Coronary artery (tissue), 2 donors: Measurements from ENCODE around the gene DIP2C.

Source experiments
- DNase-seq: peaks from one replicate; pipeline ENCODE4 v3.0.0-alpha.2; 2017; ENCODE audit warnings: low spot score
- H3K27ac ChIP-seq, 2 donors: fragments of 200-600 bp; sonication (generic); one replicate each; pipeline ENCODE4 v1.5.1; 2016 to 2019
- H3K4me3 ChIP-seq: fragments of 200-600 bp; sonication (generic); 2 replicates; pipeline ENCODE4 v1.5.1; 2016; ENCODE audit warnings: mild to moderate bottlenecking, moderate library complexity
- CTCF ChIP-seq: fragments of 200-600 bp; sonication (generic); IDR thresholded peaks from one replicate; pipeline ENCODE4 v1.5.1; 2019; ENCODE audit warnings: antibody characterized with exemption

DIP2C gene

GRCh38 chr10:488933-489215 is 200.6 kb downstream of the DIP2C start:
- Histone ChIP-seq H3K27ac (no peak overlapping the region), H3K4me3 (no peak overlapping the region)
- TF ChIP-seq CTCF, result no peak
- DNase-seq, result no peak

GRCh38 chr10:488081-488932 is 201.2 kb downstream of the DIP2C start:
- peak; percentile 58 for DNase-seq
- TF ChIP-seq CTCF, result no peak
- Histone ChIP-seq H3K27ac (no peak overlapping the region), H3K4me3 (no peak overlapping the region)

- peak; percentile 68 for DNase-seq
- TF ChIP-seq CTCF, result no peak
- Histone ChIP-seq H3K27ac (no peak overlapping the region), H3K4me3 (no peak overlapping the region)
These were observed 202.7 kb downstream of the DIP2C start for GRCh38 chr10:486666-487322.

GRCh38 chr10:486206-486605 is 203.3 kb downstream of the DIP2C start:
- Histone ChIP-seq H3K27ac (no peak overlapping the region), H3K4me3 (no peak overlapping the region)
- TF ChIP-seq CTCF, result no peak
- peak; percentile 49 for DNase-seq

GRCh38 chr10:485776-486175 is 203.7 kb downstream of the DIP2C start:
- Histone ChIP-seq H3K27ac (peak overlapping the region in 1 of 2 donors; percentile 75), H3K4me3 (no peak overlapping the region)
- TF ChIP-seq CTCF, result no peak
- peak; percentile 19 for DNase-seq

- DNase-seq, result peak; percentile 71
- TF ChIP-seq CTCF, result no peak
- peak overlapping the region; percentile 53 for H3K4me3 ChIP-seq
- H3K27ac ChIP-seq, result peak overlapping the region; percentile 15 to 75
These were observed 204.4 kb downstream of the DIP2C start for GRCh38 chr10:484925-485661.
